Esophagus (tissue), 2 donors: ENCODE measurements around the gene CPNE6. TPM values are rescaled to one million over a fixed set of nuclear protein-coding genes. Genes with fewer than 3 reads are reported as not detected.

Source experiments
- H3K27ac ChIP-seq, 2 donors: one replicate each; pipeline ENCODE4 v1.5.1; 2013; ENCODE audit warnings: low read depth in 2 of 2, mild to moderate bottlenecking in 2 of 2, inconsistent platforms in 1 of 2, low read length in 1 of 2, moderate library complexity in 1 of 2
- H3K27me3 ChIP-seq, 2 donors: one replicate each; pipeline ENCODE4 v1.6.1; 2013; ENCODE audit warnings: low read length in 2 of 2, control low read depth in 1 of 2, mild to moderate bottlenecking in 1 of 2; ENCODE audit not compliant: insufficient read depth in 2 of 2, control insufficient read depth in 1 of 2
- H3K36me3 ChIP-seq, 2 donors: one replicate each; pipeline ENCODE4 v1.6.1; 2013; ENCODE audit warnings: low read length in 1 of 2; ENCODE audit not compliant: control insufficient read depth in 2 of 2, insufficient read depth in 2 of 2
- H3K4me1 ChIP-seq, 2 donors: one replicate each; pipeline ENCODE4 v1.6.1; 2013; ENCODE audit warnings: low read length in 1 of 2; ENCODE audit not compliant: control insufficient read depth in 2 of 2, insufficient read depth in 2 of 2
- H3K4me3 ChIP-seq, 2 donors: one replicate each; pipeline ENCODE4 v1.5.1; 2013; ENCODE audit warnings: low read length in 2 of 2, mild to moderate bottlenecking in 2 of 2, low read depth in 1 of 2, moderate library complexity in 1 of 2
- H3K9me3 ChIP-seq, 2 donors: one replicate each; pipeline ENCODE4 v1.6.1; 2013; ENCODE audit warnings: mild to moderate bottlenecking in 2 of 2, low read depth in 1 of 2, low read length in 1 of 2, moderate library complexity in 1 of 2; ENCODE audit not compliant: control insufficient read depth in 2 of 2, insufficient read depth in 1 of 2
- WGBS, 2 donors: extraction: QIAGEN DNeasy Blood & Tissue Kit; methylation state at CpG; one replicate each; pipeline ENCODE4 v1.1.7; 2013; 5-methylcytosine and 5-hydroxymethylcytosine counted together
- polyA plus RNA-seq, 2 donors: library from polyadenylated mRNA; stranded (reverse); fragments of 200-250 nt; gene quantifications; one replicate each; pipeline ENCODE4 v1.2.3, GENCODE V29; 2013
- donor health status: healthy with polysubstance abuse.
- donor health status: Bipolar disorder and iron deficiency.

The CPNE6 gene
- polyA plus RNA-seq, 2 donors = 0.06 TPM; not detected in 1

DNA sequence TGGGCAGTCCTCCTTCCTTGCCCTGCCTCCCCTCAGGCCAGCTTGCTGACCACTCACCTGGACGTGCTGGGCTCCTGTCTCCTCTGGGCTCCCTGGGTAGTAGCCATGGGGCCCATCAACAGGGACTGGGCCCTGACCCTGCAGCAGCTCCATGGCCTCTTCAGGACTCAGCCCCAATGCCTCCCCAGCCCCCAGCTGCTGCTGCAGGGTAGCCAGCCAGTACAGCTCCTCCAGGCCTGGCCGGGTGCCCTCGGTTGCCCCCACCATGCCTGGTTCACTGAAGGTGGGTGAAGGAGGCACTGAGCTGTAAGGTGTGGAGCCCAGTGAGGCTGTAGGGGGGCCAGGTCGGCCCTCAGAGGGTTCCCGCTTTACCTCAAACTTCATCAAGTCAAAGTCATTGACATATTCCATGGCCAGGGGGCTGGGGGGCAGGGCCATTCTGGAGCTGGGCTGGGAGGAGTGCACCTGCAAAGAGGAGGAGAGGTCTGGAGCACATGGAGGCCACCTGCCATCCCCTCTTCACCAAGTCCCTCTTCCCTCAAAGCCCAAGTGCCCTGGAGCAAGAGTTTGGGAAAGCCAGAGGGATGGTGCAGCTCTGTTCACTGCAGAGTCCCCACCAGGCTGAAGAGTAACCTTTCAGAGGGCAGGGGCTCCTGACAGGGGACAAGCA, 11.2 kb downstream of the CPNE6 start:
- Histone ChIP-seq H3K9me3 (no peaks in the 10 kb centered on the region), H3K4me3 (no peak overlapping the region), H3K4me1 (peaks cover 0 to 6% of the 10 kb centered on the region in 2 donors), H3K27ac (no peak overlapping the region), H3K27me3 (no peaks in the 10 kb centered on the region), H3K36me3 (no peaks in the 10 kb centered on the region)
- 94 to 95% methylated on average over 5 of the region's 5 CpGs for WGBS, 2 donors

DNA sequence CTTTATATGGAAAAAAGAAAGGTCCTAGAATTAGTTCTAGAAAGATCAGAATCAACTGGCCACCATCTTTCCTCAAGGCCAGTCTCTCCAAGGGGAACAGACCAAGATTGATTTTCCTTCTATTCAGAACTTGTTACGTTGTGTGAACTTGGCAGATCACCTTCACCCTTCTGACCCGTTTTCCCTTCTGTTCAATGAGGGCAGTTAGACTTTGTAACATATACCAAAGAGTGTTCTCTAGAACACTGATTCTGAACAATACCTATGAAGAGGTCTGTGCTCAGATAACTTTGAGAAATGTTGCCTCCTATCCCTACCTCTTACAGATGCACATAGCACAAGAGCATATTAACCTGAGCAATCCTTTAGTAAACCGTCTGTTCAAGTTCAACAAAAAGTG, 12.1 kb downstream of the CPNE6 start:
- Histone ChIP-seq H3K4me1 (peaks cover 0 to 6% of the 10 kb centered on the region in 2 donors), H3K4me3 (no peak overlapping the region), H3K27ac (no peak overlapping the region), H3K9me3 (no peaks in the 10 kb centered on the region), H3K36me3 (no peaks in the 10 kb centered on the region), H3K27me3 (no peaks in the 10 kb centered on the region)
- 72 to 86% methylated on average over 3 of the region's 3 CpGs for WGBS, 2 donors

DNA sequence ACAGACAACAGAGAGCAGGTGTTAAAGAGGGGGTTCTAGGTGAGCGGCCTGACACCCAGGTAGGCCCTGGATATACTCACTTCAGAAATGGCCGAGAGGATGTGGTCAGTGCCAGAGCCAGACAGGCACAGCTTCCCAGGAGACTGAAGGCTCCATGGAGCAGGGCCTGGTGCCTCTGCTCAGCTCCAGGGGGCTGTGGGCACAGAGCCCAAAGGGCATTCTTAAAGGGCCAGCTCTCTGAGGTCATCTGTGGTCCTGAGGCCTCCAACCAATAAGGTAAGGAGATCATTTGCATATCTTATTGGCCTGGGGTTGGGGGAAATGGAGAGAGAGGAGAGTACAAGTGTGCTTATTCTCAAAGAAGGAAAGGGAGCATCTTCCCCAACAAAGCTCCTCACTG, 13.1 kb downstream of the CPNE6 start:
- Histone ChIP-seq H3K27me3 (no peaks in the 10 kb centered on the region), H3K4me1 (peaks cover 0 to 6% of the 10 kb centered on the region in 2 donors), H3K36me3 (no peaks in the 10 kb centered on the region), H3K4me3 (no peak overlapping the region), H3K9me3 (no peaks in the 10 kb centered on the region), H3K27ac (no peak overlapping the region)
- WGBS, 2 donors = 92 to 100% methylated on average over 2 of the region's 2 CpGs

DNA sequence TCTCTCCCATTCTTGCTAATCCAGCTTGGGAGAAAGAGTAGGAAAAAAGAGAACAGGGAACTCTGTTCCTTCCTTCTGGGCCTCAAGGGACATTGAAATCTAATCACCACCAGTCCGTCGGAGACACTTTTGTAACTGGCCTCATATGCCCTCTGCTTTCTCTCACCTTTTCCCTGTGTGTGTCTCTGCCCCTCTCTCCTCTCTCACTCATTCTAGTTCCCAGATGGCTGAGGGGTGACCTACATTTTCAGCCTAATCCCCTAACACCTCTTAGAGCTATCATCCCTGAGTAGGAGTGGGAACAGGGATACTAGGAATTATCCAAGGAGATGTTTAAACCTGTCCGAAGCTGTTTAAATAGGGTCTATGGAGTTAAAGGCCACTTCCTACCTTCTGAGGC, 13.9 kb downstream of the CPNE6 start:
- Histone ChIP-seq H3K27me3 (no peaks in the 10 kb centered on the region), H3K36me3 (no peaks in the 10 kb centered on the region), H3K4me3 (no peak overlapping the region), H3K27ac (no peak overlapping the region), H3K4me1 (peaks cover 0 to 6% of the 10 kb centered on the region in 2 donors), H3K9me3 (no peaks in the 10 kb centered on the region)
- WGBS, 2 donors = 90 to 91% methylated on average over 3 of the region's 3 CpGs

- H3K9me3 ChIP-seq = no peaks in the 10 kb centered on the region
- WGBS, 2 donors = 64 to 78% methylated on average over 3 of the region's 3 CpGs
- no peak overlapping the region for H3K4me3 ChIP-seq
- peaks cover 0 to 3% of the 10 kb centered on the region in 2 donors for H3K4me1 ChIP-seq
- H3K27me3 ChIP-seq = no peaks in the 10 kb centered on the region
- H3K27ac ChIP-seq = no peak overlapping the region
- no peaks in the 10 kb centered on the region for H3K36me3 ChIP-seq
Observed at GRCh38 chr14:24086193-24086955, 15.0 kb downstream of the CPNE6 start.

DNA sequence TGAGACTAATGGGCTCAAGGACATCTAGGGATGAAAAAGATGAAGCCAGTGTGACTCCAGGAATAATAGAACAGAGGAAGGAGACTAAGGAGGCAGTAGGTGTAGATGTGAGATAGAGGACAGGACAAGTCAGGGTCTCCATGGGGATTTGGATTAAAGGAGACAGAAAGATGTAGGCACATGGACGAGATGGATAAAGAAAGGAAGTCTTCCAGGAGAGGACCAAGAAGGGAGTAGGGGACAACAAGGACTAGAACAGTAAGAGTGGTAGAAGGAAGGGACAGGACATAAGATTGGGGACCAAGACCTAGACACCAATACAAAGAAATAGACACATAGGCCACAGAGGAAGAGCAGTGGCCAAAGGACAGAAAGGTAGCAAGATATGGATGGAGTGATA, 15.6 kb downstream of the CPNE6 start:
- no peak overlapping the region for H3K27ac ChIP-seq
- H3K27me3 ChIP-seq = no peaks in the 10 kb centered on the region
- H3K4me1 ChIP-seq = no peaks in the 10 kb centered on the region
- H3K9me3 ChIP-seq = no peaks in the 10 kb centered on the region
- no peaks in the 10 kb centered on the region for H3K36me3 ChIP-seq
- 78 to 87% methylated on average over 1 of the region's 1 CpG for WGBS, 2 donors
- no peak overlapping the region for H3K4me3 ChIP-seq

GRCh38 chr14:24088095-24088494, 16.7 kb downstream of the CPNE6 start:
- H3K4me1 ChIP-seq = no peaks in the 10 kb centered on the region
- 79 to 88% methylated on average over 2 of the region's 2 CpGs for WGBS, 2 donors
- H3K27ac ChIP-seq = no peak overlapping the region
- no peak overlapping the region for H3K4me3 ChIP-seq
- H3K36me3 ChIP-seq = no peaks in the 10 kb centered on the region
- no peaks in the 10 kb centered on the region for H3K9me3 ChIP-seq
- no peaks in the 10 kb centered on the region for H3K27me3 ChIP-seq

DNA sequence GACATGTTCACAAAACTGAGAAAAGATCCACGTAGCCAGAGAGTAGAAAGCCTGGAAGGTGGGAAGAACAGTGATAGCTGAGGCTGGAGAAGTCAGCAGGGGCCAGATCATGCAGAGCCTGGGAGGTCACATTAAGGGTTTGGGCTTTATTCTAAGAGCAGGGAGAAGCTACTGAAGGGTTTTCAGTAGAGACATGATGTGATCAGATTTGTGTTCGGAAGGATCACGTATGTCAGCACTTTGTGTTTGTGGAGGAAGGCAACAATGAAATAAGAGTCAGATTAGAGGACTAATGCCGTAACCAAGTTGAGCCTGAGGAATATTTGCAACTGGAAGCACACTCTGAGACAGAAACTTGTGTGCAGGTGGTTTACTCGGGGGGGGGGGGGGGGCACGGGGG, 18.5 kb downstream of the CPNE6 start:
- no peaks in the 10 kb centered on the region for H3K27me3 ChIP-seq
- no peaks in the 10 kb centered on the region for H3K36me3 ChIP-seq
- peaks cover 0 to 4% of the 10 kb centered on the region in 2 donors for H3K4me1 ChIP-seq
- H3K27ac ChIP-seq = no peak overlapping the region
- H3K9me3 ChIP-seq = no peaks in the 10 kb centered on the region
- H3K4me3 ChIP-seq = no peak overlapping the region
- WGBS, 2 donors = 83 to 93% methylated on average over 4 to 6 of the region's 6 CpGs

- Histone ChIP-seq H3K36me3 (no peaks in the 10 kb centered on the region), H3K4me3 (no peak overlapping the region), H3K4me1 (peaks cover 2 to 13% of the 10 kb centered on the region in 2 donors), H3K27ac (no peak overlapping the region), H3K9me3 (no peaks in the 10 kb centered on the region), H3K27me3 (no peaks in the 10 kb centered on the region)
Observed at GRCh38 chr14:24092110-24092504, 20.7 kb downstream of the CPNE6 start.
